GM21786 (cell line): ENCODE results near the gene SLC35C1.

ENCODE experiments used
- ATAC-seq: cut with Tn5 transposase; IDR thresholded peaks from one replicate; pipeline ENCODE4 v1.9.1; 2021; ENCODE audit not compliant: unreplicated experiment

The SLC35C1 gene

DNA sequence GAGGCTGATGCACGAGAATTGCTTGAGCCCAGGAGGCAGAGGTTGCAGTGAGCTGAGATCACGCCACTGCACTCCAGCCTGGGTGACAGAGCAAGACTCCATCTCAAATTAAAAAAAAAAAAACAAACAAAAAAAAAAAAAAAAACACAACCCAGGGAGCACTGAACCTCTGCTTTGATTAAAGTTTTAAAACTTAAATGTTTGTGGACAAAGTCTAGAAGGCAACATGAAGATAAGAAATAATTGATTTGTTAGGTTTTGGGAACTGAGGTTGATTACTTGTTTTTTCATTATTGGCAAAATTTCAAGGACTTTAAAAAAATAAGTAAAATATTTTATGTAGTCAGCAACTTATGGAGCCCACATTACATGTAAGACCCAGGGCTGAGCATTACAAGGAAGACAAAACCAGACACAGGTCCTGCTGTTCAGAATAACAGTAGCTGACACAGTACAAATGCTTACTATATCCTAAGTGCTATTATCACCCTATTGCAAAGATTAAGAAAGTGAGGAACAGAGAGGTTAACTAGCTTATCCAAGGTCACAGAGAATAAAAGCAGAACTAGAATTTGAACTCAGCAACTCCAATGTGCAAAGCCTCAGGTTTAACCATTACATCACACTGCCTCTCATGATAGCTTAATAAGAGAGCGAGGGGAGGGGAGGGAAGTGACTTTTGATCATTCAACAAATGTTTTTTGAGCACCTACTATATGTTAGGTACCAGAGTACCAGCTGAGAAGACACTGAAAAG lies 40.1 kb downstream of the SLC35C1 start:
- ATAC-seq, result no peak

DNA sequence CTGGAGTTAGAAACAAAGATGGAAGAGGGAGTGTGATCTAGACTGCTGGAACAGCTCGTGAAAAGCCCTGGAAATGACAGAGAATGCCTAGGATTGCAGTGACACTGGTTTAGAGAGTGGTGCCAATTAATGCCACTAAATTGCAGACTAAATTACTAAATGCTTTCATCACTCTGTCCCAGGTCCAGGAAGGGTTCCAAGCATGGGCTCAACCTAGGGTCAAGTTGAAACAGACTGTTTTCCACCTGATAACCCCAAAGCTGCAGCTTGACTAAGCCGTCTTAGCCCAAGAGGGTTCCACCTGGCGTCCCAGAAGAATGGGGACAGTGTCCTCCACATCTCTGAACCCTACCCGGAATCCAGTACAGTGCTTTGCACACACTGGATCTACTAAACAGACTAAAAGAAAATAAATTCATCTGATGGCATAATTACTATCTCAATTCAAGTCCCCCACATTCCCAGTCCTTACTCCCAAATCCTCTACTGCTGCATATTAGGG lies 41.3 kb downstream of the SLC35C1 start:
- ATAC-seq, result no peak

DNA sequence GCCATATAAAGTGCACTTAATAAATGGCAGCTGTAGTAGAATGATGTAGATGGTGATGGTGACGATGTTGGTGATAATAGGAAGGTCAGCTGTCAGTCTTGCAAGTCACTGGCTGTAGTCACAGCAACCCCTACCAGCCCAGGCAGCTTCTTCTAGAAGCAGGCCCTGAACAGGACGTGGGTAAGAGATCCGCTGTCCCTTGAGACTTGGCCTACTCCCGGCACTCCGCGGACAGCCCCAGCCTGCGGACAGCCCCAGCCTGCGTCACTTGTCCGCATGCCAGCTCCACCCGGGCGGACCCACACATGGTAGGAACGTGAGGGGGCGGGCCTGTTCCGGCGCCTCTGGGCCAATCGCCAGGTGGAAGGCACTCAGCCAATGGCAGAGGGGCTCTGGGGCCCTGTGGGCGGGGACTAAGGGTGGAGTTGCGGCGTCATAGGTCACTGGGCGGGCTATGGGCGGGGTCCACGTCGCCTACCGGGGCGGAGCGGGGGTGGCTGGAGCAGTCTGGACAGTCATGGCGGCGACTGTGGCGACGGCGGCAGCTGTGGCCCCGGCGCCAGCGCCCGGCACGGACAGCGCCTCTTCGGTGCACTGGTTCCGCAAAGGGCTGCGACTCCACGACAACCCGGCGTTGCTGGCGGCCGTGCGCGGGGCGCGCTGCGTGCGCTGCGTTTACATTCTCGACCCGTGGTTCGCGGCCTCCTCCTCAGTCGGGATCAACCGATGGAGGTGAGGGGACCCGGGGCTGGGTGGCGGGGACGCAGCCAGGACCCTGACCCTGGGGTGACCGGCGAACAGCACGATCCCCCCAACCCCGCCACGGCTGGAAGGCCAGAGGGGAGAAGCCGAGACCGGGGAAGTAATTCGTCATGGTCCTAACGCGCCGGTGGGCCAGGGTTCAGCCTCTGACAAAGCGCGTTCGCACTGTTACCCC lies 42.3 kb downstream of the SLC35C1 start, which contains the start of gene CRY2:
CRY2 (plus strand) TSS at position 502 of the 937 bp plus-strand sequence; CDS start at position 518, 16 bp downstream.
- peak; percentile 87 for ATAC-seq

DNA sequence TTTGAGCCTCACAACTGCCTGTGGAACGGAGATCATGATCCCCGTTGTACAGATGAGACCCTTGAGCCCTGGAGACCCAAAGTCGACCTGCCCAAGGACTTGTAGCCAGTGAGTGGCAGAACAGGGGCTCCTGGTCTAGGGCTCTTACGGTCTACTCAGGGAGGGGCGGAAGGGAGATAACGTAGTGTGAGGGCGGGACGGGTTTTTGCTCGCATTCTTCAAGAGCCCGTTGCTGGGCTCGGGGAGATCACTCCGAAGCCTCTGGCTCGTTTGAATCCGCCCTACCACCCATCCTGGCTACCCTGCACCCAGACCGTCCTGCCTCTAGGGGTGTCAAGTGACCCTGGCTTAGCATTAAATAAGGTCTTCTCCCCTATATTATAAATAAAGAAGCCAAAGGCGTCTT lies 43.0 kb downstream of the SLC35C1 start:
- ATAC-seq, result peak; percentile 3

DNA sequence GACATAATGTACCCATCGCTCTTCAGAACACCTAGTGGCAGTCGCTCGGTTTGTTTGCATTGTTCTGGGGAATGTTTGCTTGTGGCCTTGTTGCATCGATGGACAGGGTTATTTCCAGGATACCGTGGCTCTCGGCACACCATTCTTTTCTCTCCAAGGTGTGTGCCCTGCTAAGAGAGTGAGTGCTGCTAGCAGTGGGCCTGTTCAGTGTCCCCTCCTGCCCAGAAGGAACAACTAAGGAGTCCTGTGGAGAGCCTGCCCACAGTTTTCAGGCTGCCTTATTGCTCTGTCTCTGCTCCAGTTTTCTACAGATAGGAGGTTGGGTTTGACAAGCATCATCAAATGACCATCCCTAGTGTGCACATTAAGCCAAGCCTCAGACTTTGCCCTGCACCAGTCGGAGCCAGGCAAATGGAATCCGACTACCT lies 43.7 kb downstream of the SLC35C1 start:
- ATAC-seq, result no peak

DNA sequence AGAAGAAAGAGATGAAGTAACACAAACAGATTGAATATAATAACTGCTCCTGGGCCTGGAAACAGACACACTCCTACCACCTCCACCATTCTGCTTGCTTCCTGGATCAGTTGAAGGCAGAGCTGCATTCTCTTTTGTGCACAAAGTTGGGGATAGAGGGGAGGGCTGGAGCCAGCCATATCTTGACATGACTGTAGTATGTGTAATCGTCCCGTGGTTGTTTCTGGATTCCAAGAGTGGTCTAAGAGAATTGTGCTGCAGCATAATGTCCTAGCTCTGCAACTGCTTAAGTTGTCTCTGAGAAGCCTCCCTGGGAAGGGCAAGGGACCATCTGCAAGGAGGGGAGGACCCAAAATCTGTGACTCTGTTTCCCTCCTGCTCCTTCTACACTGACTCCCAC lies 45.5 kb downstream of the SLC35C1 start:
- no peak for ATAC-seq

DNA sequence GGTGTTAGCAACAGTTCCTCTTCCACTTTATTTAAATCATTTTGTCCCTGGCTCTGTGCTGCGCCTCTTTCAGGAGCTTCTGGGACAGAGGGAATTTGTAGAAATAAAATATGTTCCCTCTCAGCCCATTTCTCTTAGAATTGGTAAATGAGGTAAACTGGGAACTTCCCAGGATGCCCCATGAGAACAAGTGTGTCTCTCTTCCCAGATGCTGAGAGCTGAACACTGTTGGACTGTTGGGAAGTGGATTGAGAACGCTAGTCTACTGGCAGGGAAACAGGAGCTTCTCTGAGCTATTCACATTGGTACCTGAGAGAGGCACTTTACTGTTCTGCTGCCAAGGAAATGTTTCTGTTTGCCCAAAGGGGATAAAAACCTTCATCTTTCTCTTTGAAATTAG lies 46.3 kb downstream of the SLC35C1 start:
- ATAC-seq, result no peak

DNA sequence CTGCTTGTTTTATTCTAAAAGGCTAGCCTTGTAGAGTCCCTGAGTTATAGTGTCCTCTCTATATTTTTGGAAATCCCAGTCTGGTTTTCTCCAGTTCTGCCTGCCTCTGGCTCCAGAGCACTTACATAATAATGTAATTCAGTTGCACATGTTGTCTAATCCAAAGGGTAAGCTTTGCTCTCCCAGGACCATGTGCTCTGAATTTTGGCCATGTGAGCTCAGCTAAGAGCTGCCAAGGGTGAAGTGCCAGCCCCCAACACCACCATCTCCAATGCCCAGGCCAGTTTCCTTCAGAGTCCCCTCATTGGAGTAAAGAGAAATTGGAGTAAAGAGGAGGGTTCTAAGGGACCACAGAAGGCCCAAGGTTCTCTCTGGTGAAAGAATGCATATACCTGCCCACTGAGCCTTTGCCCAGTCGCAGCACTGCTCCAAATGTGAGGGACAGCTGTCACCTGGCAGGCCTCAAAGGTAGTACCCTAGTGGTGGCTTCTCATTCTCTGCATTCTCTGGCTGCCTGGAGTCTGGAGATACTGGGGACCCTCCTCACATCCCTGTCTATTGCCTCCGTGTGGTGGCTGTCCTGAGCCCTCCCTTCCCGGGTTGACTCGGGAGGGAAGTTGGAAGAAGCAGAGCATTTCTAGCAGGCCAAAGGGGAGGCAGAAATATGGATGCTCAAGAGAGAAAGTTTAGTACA lies 47.2 kb downstream of the SLC35C1 start:
- peak; percentile 19 for ATAC-seq

DNA sequence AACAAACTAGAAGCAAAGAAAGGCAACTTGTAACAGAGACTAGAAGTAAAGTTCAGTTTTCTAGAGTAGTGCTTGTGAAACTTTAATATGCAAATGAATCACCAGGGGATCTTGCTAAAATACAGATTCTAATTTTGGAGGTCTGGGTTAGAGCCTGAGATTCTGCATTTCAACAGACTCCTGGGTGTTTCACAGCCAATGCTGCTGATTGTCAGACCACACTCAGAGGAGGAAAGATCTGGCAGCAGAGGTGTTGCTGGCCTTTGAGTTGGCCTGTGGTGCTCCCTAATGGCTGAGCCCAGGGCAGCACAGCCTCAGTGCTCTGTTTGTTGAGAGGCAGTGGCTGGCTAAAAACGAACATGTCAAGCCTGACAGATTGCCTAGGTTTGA lies 47.8 kb downstream of the SLC35C1 start:
- peak; percentile 57 for ATAC-seq

DNA sequence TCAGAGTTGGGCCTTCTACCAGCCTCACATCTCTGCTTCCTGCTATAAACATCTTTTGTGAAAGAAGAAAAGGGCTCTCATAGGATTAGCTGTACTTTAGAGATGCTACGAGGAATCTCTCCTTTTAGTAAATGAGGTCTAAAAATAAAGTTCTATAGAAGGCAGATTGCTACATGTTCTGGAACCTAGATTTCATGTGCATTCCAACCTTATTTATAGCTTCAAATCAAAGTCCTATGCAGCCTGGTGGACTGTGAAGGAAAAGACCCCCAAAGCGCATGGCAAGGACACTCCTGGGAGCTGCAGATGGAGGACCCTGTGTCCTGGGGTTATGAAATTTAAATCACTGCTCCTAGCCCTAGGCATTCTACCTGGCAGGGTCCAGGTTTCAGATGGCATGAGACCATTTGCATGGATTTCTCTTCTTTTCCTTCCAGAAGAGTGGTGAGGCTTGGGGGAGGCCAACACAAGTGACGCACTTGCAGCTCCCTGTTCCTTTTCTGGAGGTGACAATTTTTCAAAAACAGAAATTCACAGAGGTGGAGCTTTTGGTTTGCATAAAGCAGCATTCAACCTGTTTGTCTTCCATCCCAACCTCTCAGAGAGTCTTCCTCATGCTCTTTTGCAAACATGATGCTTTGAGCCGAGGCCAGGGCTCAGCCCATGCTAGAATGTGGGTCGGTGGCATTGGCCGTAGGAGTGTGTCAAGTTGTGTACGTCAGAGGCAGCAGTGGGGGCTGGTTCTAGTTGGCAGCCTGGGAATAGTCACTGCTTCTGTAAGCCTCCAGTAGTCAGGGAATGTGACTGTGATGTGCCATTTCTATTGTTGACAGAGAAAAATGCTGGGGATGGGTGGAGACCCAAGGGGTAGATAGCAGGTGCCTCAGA lies 48.6 kb downstream of the SLC35C1 start:
- no peak for ATAC-seq

DNA sequence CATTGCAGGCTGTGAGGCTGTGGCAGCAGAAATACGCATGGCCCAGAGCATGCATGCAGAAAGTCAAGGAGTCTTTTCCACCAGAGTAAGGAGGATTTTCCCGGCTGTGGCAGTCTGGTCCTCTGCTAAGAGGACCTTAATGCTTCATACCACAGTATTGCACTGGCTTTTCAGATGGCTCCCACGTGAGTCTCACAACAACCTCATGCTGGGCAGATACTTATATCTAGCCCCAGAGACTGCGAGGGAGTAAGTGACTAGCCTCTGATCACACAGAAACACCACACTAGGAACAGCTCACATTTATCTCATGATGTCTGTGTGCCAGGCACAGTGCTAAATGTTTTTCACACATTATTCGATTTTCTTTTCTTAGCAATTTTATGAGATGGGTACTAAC lies 50.4 kb downstream of the SLC35C1 start:
- no peak for ATAC-seq

DNA sequence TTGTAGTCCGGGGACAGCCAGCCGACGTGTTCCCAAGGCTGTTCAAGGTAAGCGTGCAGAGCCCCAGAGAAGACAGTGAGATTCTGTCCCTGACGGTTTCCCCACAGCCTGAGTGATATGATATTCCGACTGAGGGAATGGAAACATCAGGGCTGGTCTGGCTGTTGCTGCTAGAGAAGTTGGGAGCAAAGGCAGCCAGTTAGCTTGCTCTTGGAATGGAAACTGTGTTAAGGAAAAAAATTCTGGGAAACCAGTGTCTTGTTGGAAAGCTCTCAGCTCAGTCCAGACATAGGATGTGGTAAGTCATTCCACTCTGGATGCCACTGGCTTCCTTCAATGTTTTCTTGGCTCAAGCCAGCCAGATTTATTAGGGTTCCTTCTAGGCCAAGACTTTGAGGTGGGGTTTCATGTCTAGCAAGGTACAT lies 51.1 kb downstream of the SLC35C1 start:
- ATAC-seq, result no peak

DNA sequence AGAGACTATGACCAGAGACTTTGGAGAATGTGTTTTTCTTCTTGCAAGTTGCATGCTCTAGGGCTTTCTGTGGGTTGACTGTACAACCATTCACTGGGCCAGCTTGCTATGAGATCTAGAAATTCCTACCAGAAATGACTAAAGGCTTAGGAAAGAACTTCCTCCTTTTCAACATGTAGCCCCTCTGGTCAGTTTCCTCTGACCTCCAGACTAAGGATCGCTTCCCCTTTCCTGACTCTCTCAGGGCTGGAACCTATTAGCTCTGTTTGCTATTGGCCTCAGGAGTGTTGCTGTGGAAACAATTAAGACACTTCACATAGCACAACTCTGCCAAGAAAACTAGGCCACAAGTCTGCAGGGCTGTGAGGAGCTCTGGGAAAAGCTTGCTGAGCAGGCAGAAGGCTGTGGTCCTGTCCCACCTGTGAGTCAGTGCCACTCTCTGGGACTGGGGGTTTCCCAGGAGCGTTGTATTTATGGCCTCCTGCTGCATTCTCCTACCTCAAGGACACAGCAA lies 53.1 kb downstream of the SLC35C1 start:
- ATAC-seq, result no peak

DNA sequence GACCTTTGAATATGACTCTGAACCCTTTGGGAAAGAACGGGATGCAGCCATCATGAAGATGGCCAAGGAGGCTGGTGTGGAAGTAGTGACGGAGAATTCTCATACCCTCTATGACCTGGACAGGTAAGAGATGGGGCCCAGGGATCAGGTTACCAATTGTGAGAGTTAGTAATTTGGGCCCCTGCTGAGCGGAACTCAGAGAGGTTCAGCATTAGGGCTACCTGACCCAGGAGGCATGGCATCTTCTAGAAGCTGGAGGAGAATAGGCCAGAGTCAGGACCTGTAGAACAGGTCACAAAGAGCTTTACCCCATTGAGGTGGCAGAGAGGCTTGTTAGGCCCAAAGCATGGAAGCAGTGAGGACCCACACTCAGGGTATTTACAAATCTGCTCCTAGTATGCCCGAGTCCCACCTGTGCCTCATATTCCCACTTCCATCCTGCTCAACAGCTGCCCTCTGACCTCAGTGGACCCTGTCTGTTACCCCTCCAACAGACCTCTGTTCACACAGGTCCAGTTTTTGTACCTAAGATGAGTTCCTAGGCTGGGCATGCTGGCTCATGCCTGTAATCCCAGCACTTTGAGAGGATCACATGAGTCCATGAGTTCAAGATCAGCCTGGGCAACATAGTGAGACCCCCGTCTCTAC lies 53.9 kb downstream of the SLC35C1 start:
- no peak for ATAC-seq

DNA sequence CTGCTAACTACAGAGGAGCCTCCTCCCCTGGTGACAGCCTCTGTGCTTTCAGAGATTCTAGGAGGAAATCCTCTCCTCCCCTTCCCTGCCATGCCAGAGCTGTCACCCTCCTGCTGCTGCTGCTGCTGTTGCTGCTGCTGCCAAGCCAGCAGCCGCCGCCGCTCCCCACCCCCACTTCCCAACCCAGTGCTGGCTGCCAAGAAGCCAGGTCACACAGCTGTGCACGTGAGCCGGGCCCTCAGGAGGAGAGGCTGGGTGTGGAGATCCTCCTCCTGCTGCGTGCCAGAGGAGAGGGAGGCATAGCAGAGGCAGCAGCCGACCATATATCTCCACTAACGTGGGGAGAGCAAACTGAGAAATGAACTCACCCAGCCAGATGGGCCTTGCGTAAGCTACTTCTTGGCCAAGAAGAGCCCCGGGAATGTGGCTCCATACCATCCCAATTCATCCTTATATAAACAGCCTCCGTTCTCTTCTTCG lies 54.8 kb downstream of the SLC35C1 start:
- ATAC-seq, result no peak

DNA sequence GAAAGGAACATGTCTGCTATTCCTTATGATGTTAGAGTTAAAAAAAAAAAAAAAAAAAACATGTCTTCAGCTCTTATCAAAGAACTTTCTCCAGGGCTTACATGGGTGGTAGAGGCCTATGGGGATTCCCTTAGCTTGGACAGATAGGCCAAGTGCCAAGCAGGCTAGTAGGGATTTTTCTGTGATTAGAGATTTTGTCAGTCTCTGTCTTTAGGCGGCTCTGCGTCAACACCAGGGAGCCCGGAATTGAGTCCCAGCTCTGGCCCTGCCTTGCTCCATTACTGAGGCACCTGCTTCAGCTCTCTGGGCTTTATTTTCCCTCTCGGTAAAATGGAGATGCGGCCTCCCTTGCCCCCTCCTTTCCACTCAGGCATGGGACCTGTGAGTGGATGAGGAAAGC lies 55.4 kb downstream of the SLC35C1 start:
- ATAC-seq, result no peak

DNA sequence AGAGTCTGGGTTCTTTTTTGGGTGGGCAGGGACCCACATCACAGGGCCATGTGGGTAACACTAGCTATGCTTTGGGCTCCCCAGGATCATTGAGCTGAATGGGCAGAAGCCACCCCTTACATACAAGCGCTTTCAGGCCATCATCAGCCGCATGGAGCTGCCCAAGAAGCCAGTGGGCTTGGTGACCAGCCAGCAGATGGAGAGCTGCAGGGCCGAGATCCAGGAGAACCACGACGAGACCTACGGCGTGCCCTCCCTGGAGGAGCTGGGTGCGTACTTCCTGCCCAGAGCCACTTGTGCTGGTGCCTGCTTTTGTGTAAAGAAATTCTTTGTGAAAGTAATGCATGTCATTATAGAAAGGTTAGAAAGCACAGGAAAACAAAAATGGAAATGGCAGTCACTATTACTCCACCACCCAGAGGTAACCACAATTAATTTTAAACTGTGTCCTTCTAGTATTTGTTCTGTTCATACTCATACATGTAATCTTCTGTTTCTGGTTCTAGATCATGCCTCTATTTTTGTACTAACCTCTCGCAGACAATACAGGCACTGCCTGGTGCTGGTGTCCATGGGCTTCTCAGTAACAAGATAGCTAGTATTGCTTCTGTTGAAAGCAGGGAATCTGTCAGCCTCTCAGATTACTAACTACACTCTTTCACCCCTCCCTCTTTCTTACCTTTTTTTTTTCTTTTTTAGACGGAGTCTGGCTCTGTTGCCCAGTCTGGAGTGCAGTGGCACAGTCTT lies 56.0 kb downstream of the SLC35C1 start:
- ATAC-seq, result no peak
